GM11168 (cell line): ENCODE data around the gene PERP.

Experiments
- in situ Hi-C: fragments of 300-500 bp; cut with MboI; formaldehyde crosslinking; loops from one replicate; pipeline ENCODE4 v1.12.0; 2022; ENCODE audit warnings: low sequenced_read_pairs; ENCODE audit not compliant: unreplicated experiment

PERP gene

DNA sequence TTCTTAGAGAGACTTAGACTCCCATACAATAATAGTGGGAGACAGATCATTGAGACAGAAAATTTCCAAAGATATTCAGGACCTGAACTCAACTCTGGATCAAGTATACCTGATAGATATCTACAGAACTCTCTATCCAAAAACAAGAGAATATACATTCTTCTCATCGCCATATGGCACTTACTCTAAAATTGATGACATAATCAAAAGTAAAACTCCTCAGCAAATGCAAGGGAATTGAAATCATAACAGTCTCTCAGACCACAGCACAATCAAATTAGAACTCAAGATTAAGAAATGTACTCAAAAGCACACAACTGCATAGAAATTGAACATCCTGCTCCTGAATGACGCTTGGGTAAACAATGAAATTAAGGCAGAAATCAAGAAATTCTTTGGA lies 28.7 kb downstream of the PERP start:
- in situ Hi-C loops: no loop called here

GRCh38 chr6:138073264-138073663 lies 34.0 kb downstream of the PERP start:
- in situ Hi-C loops: no loop called here

- in situ Hi-C loops: no loop called here
Measured at GRCh38 chr6:138063726-138064125, 43.5 kb downstream of the PERP start.

GRCh38 chr6:138054982-138055381 lies 52.2 kb downstream of the PERP start:
- in situ Hi-C loops: no loop called here

GRCh38 chr6:138052783-138053182 lies 54.4 kb downstream of the PERP start:
- in situ Hi-C loops: no loop called here

- in situ Hi-C loops: no loop called here
Measured at GRCh38 chr6:138044972-138045371, 62.2 kb downstream of the PERP start.

DNA sequence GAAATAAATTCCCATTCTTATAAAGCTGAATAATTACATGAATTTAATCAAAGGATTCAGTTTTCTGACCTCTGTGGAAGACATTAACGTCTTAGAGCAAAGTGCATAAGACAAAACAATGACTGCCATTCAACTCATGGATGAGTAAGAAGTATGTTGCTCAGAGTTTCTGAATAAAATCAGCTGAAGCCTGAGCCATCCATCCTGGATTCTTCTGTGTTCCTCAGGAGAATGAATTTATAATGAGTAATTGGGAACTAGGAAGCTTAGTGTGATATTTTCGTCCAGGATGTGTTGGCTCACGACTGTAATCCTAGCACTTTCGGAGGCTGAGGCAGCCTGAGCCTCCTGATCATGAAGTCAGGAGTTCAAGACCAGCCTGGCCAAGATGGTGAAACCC lies 62.8 kb downstream of the PERP start:
- in situ Hi-C loops: no loop called here
